Keratinocyte (primary cell): ENCODE data around the gene CTCFL.

ENCODE experiments used
- EZH2 ChIP-seq: IDR thresholded peaks from one replicate; pipeline ENCODE4 v1.6.1; 2012; ENCODE audit warnings: inconsistent platforms, mild to moderate bottlenecking, low read length, moderate library complexity
- TF ChIP-seq, protein P1 (sequence below), 3 experiments: IDR thresholded peaks in 1 of 3; conservative IDR thresholded peaks in 1 of 3; optimal IDR thresholded peaks in 1 of 3; 2 replicates in 2 of 3; 3 replicates in 1 of 3; pipeline versions ENCODE3 to v1.5.1; 2011; ENCODE audit warnings: low read length in 3 of 3, mild to moderate bottlenecking in 3 of 3, moderate library complexity in 2 of 3, control low read depth in 1 of 3, inconsistent platforms in 1 of 3; ENCODE audit not compliant: insufficient read depth in 2 of 3; ENCODE audit errors: extremely low read depth in 1 of 3

DNA sequence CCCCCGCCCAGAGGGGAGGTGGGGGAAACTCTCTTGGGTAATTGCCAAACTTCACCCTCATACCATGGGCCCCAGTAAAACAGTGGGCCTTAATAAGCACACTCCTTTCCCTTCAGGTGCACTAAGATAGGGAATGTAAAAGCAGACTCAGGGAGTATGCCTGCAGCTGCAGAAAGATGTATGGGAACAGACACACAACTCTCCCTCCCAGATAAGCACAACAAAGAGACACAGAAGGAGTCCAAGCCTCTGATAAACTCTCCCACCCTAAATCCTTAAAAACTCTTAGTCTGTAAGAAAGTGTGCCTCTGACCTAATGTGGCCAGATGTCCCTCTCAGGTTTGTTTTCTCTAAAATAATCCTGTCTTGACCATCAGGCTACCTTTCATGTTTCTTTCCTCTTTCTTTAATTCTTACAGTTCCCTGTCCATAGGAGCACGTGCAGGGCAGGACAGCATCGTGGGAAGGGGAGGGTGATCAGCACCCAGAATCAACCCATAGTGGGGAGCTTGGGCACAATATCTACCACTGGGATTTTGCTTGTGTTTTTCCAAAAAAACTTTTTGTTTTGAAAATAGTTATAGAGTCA lies 11.3 kb upstream of the CTCFL start:
- TF ChIP-seq, protein P1, sequence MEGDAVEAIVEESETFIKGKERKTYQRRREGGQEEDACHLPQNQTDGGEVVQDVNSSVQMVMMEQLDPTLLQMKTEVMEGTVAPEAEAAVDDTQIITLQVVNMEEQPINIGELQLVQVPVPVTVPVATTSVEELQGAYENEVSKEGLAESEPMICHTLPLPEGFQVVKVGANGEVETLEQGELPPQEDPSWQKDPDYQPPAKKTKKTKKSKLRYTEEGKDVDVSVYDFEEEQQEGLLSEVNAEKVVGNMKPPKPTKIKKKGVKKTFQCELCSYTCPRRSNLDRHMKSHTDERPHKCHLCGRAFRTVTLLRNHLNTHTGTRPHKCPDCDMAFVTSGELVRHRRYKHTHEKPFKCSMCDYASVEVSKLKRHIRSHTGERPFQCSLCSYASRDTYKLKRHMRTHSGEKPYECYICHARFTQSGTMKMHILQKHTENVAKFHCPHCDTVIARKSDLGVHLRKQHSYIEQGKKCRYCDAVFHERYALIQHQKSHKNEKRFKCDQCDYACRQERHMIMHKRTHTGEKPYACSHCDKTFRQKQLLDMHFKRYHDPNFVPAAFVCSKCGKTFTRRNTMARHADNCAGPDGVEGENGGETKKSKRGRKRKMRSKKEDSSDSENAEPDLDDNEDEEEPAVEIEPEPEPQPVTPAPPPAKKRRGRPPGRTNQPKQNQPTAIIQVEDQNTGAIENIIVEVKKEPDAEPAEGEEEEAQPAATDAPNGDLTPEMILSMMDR (optimal IDR thresholded peaks at IDR 0.05 in 1 of 3, IDR thresholded peaks at IDR 0.05 in 1 of 3, conservative IDR thresholded peaks at IDR 0.05 in 1 of 3; ENCODE audit: extremely low read depth in 1 of 3, insufficient read depth in 2 of 3, low read length in 3 of 3), result no peak
- TF ChIP-seq EZH2, result no peak
